ENCODE data around the gene SPATA16.

The SPATA16 gene

GRCh38 chr3:173019378-173019777, 121.7 kb downstream of the SPATA16 start:
- TF ChIP-seq ESRRG (CRISPR knock-in tag; IDR thresholded peaks at IDR 0.05): no peak
- no peak for TF ChIP-seq TCF4 (CRISPR knock-in tag; IDR thresholded peaks at IDR 0.05; ENCODE audit: borderline replicate concordance)
- TF ChIP-seq TSHZ2 (CRISPR knock-in tag; IDR thresholded peaks at IDR 0.05): no peak
- TF ChIP-seq PATZ1 (CRISPR knock-in tag; IDR thresholded peaks at IDR 0.05; ENCODE audit: borderline replicate concordance): no peak
- TF ChIP-seq CSDC2 (CRISPR knock-in tag; IDR thresholded peaks at IDR 0.05): no peak
- TF ChIP-seq TOX (CRISPR knock-in tag; IDR thresholded peaks at IDR 0.05; ENCODE audit: borderline replicate concordance): no peak
- no peak for TF ChIP-seq OSR1 (CRISPR knock-in tag; IDR thresholded peaks at IDR 0.05)
- no peak for TF ChIP-seq PPARA (CRISPR knock-in tag; IDR thresholded peaks at IDR 0.05; ENCODE audit: borderline replicate concordance)
- TF ChIP-seq ZFP3 (CRISPR knock-in tag; IDR thresholded peaks at IDR 0.05): no peak
- no peak for TF ChIP-seq CSRNP3 (CRISPR knock-in tag; IDR thresholded peaks at IDR 0.05)
- ATAC-seq: no peak

- ATAC-seq: no peak
- TF ChIP-seq TSHZ2 (CRISPR knock-in tag; IDR thresholded peaks at IDR 0.05) (no peak), GLIS3 (CRISPR knock-in tag; IDR thresholded peaks at IDR 0.05) (no peak), CREB5 (CRISPR knock-in tag; IDR thresholded peaks at IDR 0.05; ENCODE audit: low read depth) (no peak), PPARA (CRISPR knock-in tag; IDR thresholded peaks at IDR 0.05; ENCODE audit: borderline replicate concordance) (no peak), ZNF8 (CRISPR knock-in tag; IDR thresholded peaks at IDR 0.05) (no peak), ZFP30 (CRISPR knock-in tag; IDR thresholded peaks at IDR 0.05) (no peak), BACH2 (CRISPR knock-in tag; IDR thresholded peaks at IDR 0.05; ENCODE audit: borderline replicate concordance) (no peak)
Observed at GRCh38 chr3:173018758-173019157, 122.3 kb downstream of the SPATA16 start.

- ATAC-seq: no peak
- no peak for TF ChIP-seq PPARA (CRISPR knock-in tag; IDR thresholded peaks at IDR 0.05; ENCODE audit: borderline replicate concordance)
- TF ChIP-seq PATZ1 (CRISPR knock-in tag; IDR thresholded peaks at IDR 0.05; ENCODE audit: borderline replicate concordance): no peak
- TF ChIP-seq ESRRG (CRISPR knock-in tag; IDR thresholded peaks at IDR 0.05): no peak
- no peak for TF ChIP-seq ZNF565 (CRISPR knock-in tag; conservative IDR thresholded peaks at IDR 0.05; ENCODE audit: low read depth)
- TF ChIP-seq SNAI2 (CRISPR knock-in tag; IDR thresholded peaks at IDR 0.05): no peak
- TF ChIP-seq OSR1 (CRISPR knock-in tag; IDR thresholded peaks at IDR 0.05): no peak
- no peak for TF ChIP-seq TOX (CRISPR knock-in tag; IDR thresholded peaks at IDR 0.05; ENCODE audit: borderline replicate concordance)
- no peak for TF ChIP-seq CSRNP3 (CRISPR knock-in tag; IDR thresholded peaks at IDR 0.05)
- no peak for TF ChIP-seq CREB5 (CRISPR knock-in tag; IDR thresholded peaks at IDR 0.05; ENCODE audit: low read depth)
- no peak for TF ChIP-seq ZC3H10 (CRISPR knock-in tag; IDR thresholded peaks at IDR 0.05)
- TF ChIP-seq POU6F1 (CRISPR knock-in tag; IDR thresholded peaks at IDR 0.05; ENCODE audit: borderline replicate concordance, low read depth): no peak
Observed at GRCh38 chr3:173013219-173013832, 127.7 kb downstream of the SPATA16 start.

Data from SK-N-SH treated with all-trans-retinoic acid at 6 μM for 48 hours (cell line).